AG04449 (cell line): Measurements from ENCODE around the gene KCNH5.
"Not testable (repeated sequence)": the region's sequence is repeated elsewhere in the genome, so short reads cannot be mapped to it uniquely, and the experiment has no call there.

Experiments used
- CTCF ChIA-PET: fragments of 350-600 bp; formaldehyde crosslinking; extraction: SDS; loops from one replicate; lab custom pipeline; 2021; ENCODE audit warnings: antibody characterized with exemption; lab: Yijun Ruan, JAX
- POLR2A ChIA-PET: fragments of 400-600, 350-600 bp; formaldehyde crosslinking; extraction: SDS; loops from one replicate; lab custom pipeline; 2020; ENCODE audit warnings: antibody characterized with exemption, inconsistent platforms; lab: Yijun Ruan, JAX
- DNase-seq: peaks from one replicate; pipeline ENCODE4 v3.0.0-alpha.2; 2010; ENCODE audit warnings: low read depth, low spot score
- H3K4me3 ChIP-seq: 2 replicates; pipeline ENCODE4 v1.5.1; 2011; ENCODE audit warnings: low read depth, mild to moderate bottlenecking, control low read depth, low read length
- TF ChIP-seq, protein P1 (sequence below): IDR thresholded peaks from one replicate; pipeline ENCODE4 v1.5.1; 2011; ENCODE audit warnings: mild to moderate bottlenecking, moderate library complexity, low read length, control low read depth, inconsistent platforms; ENCODE audit not compliant: insufficient read depth; ENCODE audit errors: missing control alignments

The KCNH5 gene

DNA sequence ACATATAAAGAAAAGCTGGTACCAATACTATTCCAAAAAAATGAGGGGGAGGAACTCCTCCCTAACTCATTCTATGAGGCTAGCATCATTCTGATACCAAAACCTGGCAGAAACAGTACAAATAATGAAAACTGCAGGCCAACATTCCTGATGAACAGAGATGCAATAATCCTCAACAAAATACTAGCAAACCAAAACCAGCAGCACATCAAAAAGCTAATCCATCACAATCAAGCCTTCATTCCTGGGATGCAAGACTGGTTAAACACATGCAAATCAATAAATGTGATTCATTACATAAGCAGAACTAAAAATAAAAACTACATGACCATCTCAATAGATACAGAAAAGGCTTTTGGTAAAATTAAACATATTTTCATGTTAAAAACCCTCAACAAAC, 281.3 kb downstream of the KCNH5 start:
- ChIA-PET POLR2A (no interaction called here), CTCF (no interaction called here)

DNA sequence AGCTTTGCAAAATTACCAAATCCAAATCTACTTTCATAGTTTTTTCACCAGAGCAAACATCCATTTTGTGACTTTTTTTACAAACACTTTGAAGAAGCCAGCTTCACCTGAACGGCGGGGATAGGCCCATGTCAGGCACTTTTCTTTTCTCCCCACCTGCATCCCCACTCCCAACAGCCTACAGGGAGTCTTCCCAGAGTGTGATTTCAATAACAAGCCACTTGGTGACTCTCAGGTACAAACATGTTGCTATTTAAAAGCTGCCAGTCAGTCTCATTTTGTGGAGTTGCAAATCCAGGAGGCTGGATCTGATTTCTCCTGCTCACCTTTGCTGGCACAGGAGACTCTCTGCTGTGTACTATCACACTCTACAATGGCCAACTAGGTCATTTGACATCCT, 285.5 kb downstream of the KCNH5 start:
- TF ChIP-seq, protein P1, sequence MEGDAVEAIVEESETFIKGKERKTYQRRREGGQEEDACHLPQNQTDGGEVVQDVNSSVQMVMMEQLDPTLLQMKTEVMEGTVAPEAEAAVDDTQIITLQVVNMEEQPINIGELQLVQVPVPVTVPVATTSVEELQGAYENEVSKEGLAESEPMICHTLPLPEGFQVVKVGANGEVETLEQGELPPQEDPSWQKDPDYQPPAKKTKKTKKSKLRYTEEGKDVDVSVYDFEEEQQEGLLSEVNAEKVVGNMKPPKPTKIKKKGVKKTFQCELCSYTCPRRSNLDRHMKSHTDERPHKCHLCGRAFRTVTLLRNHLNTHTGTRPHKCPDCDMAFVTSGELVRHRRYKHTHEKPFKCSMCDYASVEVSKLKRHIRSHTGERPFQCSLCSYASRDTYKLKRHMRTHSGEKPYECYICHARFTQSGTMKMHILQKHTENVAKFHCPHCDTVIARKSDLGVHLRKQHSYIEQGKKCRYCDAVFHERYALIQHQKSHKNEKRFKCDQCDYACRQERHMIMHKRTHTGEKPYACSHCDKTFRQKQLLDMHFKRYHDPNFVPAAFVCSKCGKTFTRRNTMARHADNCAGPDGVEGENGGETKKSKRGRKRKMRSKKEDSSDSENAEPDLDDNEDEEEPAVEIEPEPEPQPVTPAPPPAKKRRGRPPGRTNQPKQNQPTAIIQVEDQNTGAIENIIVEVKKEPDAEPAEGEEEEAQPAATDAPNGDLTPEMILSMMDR, result no peak
- CTCF ChIA-PET, result no interaction called here
- POLR2A ChIA-PET, result no interaction called here
- DNase-seq, result no peak
- H3K4me3 ChIP-seq, result no peak overlapping the region

More for the DNA sequence above, 281.3 kb downstream of the KCNH5 start:
- TF ChIP-seq, protein P1, result no peak
- no peak for DNase-seq
- H3K4me3 ChIP-seq, result no peak overlapping the region

DNA sequence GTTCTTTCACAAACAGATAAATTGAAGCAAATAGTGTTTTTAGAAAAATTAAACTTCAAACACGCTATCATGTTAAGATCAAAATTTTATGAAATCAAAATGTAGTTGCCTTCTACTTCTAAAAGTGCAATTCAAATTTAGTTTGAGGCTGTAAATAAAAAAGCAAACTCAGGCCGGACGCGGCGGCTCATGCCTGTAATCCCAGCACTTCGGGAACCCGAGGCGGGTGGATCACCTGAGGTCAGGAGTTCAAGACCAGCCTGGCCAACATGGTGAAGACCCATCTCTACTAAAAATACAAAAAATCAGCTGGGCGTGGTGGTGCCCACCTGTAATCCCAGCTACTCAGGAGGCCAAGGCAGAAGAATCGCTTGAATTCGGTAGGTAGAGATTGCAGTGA, 298.4 kb downstream of the KCNH5 start:
- CTCF ChIA-PET, result interaction anchor here (0.6 to 0.8 kb wide), 2 partner anchors 530 to 584 kb away, joined by 3 read pairs; no protein-coding TSS in a partner anchor
- DNase-seq, POLR2A ChIA-PET, H3K4me3 ChIP-seq: not testable (repeated sequence)

DNA sequence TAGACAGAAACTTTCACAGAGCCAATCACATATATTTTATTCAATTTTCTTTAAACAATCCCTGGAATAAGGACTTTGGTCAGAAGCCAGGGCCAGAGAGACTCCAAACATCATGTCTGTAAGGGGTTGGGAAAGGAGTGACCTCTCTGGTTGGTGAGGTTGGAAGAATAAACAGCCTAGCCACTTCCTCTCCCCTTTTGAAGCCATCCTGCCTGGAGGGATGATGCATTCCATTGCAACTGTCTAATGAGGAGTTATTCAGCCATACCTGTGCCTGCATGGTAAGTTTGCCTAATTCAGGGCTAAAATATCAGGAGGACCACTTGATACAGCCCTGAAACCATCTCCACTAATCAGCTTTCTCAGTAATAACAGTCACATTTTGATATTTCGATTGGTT, 299.8 kb downstream of the KCNH5 start:
- H3K4me3 ChIP-seq, result no peak overlapping the region
- DNase-seq, result no peak
- ChIA-PET POLR2A (no interaction called here), CTCF (no interaction called here)
- TF ChIP-seq, protein P1, result no peak

DNA sequence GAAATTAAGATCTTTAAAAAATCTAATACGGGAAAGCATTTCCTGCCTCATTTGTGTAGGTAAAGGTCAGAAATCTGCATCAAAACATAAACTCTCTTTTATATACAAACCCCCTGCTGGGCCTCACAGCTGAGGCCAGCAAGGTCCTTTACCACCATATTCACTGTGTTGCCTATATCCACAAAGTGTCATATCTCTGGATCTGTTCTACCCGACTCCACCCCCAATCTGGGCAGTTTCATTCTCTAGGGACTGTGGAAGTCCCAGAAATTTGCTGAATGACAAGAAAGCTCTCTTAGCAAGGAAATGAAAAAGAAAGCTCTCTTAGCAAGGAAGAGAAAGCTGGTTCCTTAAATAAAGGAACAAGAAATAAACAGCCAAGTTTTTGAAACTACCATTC, 301.7 kb downstream of the KCNH5 start:
- POLR2A ChIA-PET, result no interaction called here
- CTCF ChIA-PET, result no interaction called here
- no peak for DNase-seq
- H3K4me3 ChIP-seq, result no peak overlapping the region
- TF ChIP-seq, protein P1, result no peak

DNA sequence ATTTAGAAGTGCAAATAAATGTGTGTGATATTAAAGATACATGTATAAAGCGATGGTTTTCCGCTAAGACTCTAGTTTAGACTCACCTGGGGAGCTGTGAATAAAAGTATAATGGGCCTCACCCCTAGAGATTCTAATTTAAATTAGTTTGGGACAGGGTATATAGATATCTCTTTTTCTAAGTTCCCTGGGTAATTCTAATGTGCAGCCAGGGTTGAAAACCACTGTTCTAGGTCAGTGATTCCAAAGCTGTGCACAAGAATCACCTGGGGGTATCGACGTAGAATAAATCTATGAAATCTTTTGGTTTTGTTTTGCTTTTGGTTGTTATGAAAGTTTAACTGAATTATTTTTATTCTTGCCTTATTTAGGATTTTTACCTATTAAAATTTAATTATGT, 302.1 kb downstream of the KCNH5 start:
- ChIA-PET POLR2A (no interaction called here), CTCF (no interaction called here)
- DNase-seq, result no peak
- no peak overlapping the region for H3K4me3 ChIP-seq
- TF ChIP-seq, protein P1, result no peak

DNA sequence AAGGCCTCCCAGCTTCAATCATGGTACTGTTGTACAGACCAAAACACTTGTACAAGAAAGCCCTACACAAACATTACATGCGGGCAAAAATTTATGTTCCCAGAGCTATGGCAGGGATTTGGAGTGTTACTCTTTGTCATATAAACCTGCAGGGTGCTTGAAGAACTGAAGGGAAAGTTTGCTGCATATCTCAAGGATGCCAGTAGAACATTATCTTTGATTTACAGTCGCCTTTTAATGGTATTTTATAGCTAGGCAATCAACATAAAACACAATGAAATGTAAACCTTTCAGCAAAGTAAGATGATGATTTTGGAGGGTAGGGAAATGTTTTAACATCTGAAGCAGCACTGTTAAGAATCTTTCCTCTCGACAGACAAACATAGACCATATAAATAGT, 305.6 kb downstream of the KCNH5 start:
- no peak overlapping the region for H3K4me3 ChIP-seq
- CTCF ChIA-PET, result no interaction called here
- DNase-seq, result no peak
- TF ChIP-seq, protein P1, result no peak
- POLR2A ChIA-PET, result no interaction called here
